Measurements from ENCODE around the gene PDGFD.

Gene PDGFD

GRCh38 chr11:104093426-104094280 is 70.3 kb downstream of the PDGFD start:
- no peak for DNase-seq (ENCODE audit: low read depth in 2 of 2)

- DNase-seq (ENCODE audit: low read depth in 2 of 2), result no peak
Observed at GRCh38 chr11:104092744-104093143, 71.2 kb downstream of the PDGFD start.

GRCh38 chr11:104091281-104092096 is 72.5 kb downstream of the PDGFD start:
- DNase-seq (ENCODE audit: low read depth in 2 of 2), result no peak

- no peak for DNase-seq (ENCODE audit: low read depth in 2 of 2)
Observed at GRCh38 chr11:104090767-104091166, 73.2 kb downstream of the PDGFD start.

GRCh38 chr11:104089481-104089880 is 74.5 kb downstream of the PDGFD start:
- DNase-seq (ENCODE audit: low read depth in 2 of 2), result no peak

GRCh38 chr11:104086621-104087020 is 77.3 kb downstream of the PDGFD start:
- no peak for DNase-seq (ENCODE audit: low read depth in 2 of 2)

GRCh38 chr11:104078995-104079394 is 85.0 kb downstream of the PDGFD start:
- DNase-seq (ENCODE audit: low read depth in 2 of 2), result no peak

- DNase-seq (ENCODE audit: low read depth in 2 of 2), result no peak
Observed at GRCh38 chr11:104078245-104078644, 85.7 kb downstream of the PDGFD start.

GRCh38 chr11:104076455-104076854 is 87.5 kb downstream of the PDGFD start:
- no peak for DNase-seq (ENCODE audit: low read depth in 2 of 2)

- no peak for DNase-seq (ENCODE audit: low read depth in 2 of 2)
Observed at GRCh38 chr11:104075706-104076105, 88.2 kb downstream of the PDGFD start.

- no peak for DNase-seq (ENCODE audit: low read depth in 2 of 2)
Observed at GRCh38 chr11:104075091-104075490, 88.9 kb downstream of the PDGFD start.

- DNase-seq (ENCODE audit: low read depth in 2 of 2), result no peak
Observed at GRCh38 chr11:104073950-104074705, 89.8 kb downstream of the PDGFD start.

GRCh38 chr11:104067534-104067933 is 96.4 kb downstream of the PDGFD start:
- no peak for DNase-seq (ENCODE audit: low read depth in 2 of 2)

- no peak for DNase-seq (ENCODE audit: low read depth in 2 of 2)
Observed at GRCh38 chr11:104064034-104064630, 99.8 kb downstream of the PDGFD start.

- DNase-seq (ENCODE audit: low read depth in 2 of 2), result no peak
Observed at GRCh38 chr11:104061853-104062521, 102.0 kb downstream of the PDGFD start.

GRCh38 chr11:104060820-104061219 is 103.1 kb downstream of the PDGFD start:
- no peak for DNase-seq (ENCODE audit: low read depth in 2 of 2)

GRCh38 chr11:104060004-104060794 is 103.7 kb downstream of the PDGFD start:
- DNase-seq (ENCODE audit: low read depth in 2 of 2), result no peak

GRCh38 chr11:104058680-104059079 is 105.3 kb downstream of the PDGFD start:
- no peak for DNase-seq (ENCODE audit: low read depth in 2 of 2)

- DNase-seq (ENCODE audit: low read depth in 2 of 2), result no peak
Observed at GRCh38 chr11:104057908-104058307, 106.0 kb downstream of the PDGFD start.

- DNase-seq (ENCODE audit: low read depth in 2 of 2), result no peak
Observed at GRCh38 chr11:104055596-104055995, 108.4 kb downstream of the PDGFD start.
